Liver (tissue), 9 donors: Measurements from ENCODE around the gene XRRA1. TPM values are rescaled to one million over a fixed set of nuclear protein-coding genes. Genes with fewer than 3 reads are reported as not detected.

Source experiments
- DNase-seq: peaks from one replicate; pipeline ENCODE4 v3.0.0-alpha.2; 2017; ENCODE audit warnings: low spot score
- H3K27ac ChIP-seq, 2 donors: one replicate each; pipeline ENCODE4 v1.7.0; 2013; ENCODE audit warnings: inconsistent platforms in 2 of 2, low read length in 2 of 2, control low read depth in 1 of 2, low read depth in 1 of 2, mild to moderate bottlenecking in 1 of 2
- H3K27me3 ChIP-seq, 4 donors: one replicate each; pipeline versions ENCODE4 v1.6.1 to v1.7.0; 2013; ENCODE audit warnings: low read length in 3 of 4, inconsistent platforms in 1 of 4, mild to moderate bottlenecking in 1 of 4, moderate library complexity in 1 of 4; ENCODE audit not compliant: control insufficient read depth in 4 of 4, insufficient read depth in 4 of 4
- H3K36me3 ChIP-seq, 4 donors: one replicate each; pipeline versions ENCODE4 v1.6.1 to v1.7.0; 2013; ENCODE audit warnings: low read length in 3 of 4, mild to moderate bottlenecking in 3 of 4, low read depth in 1 of 4, moderate library complexity in 1 of 4; ENCODE audit not compliant: control insufficient read depth in 4 of 4, insufficient read depth in 3 of 4
- H3K4me1 ChIP-seq, 4 donors: one replicate each; pipeline versions ENCODE4 v1.6.1 to v1.7.0; 2013; ENCODE audit warnings: low read length in 3 of 4, mild to moderate bottlenecking in 3 of 4, moderate library complexity in 1 of 4; ENCODE audit not compliant: control insufficient read depth in 4 of 4, insufficient read depth in 4 of 4
- H3K4me3 ChIP-seq, 3 donors: one replicate each; pipeline versions ENCODE4 v1.6.1 to v1.7.0; 2013; ENCODE audit warnings: low read length in 3 of 3, control low read depth in 1 of 3, low read depth in 1 of 3, mild to moderate bottlenecking in 1 of 3
- H3K9ac ChIP-seq, 2 donors: one replicate each; pipeline ENCODE4 v1.7.0; 2013; ENCODE audit warnings: low read length in 2 of 2, mild to moderate bottlenecking in 2 of 2, moderate library complexity in 2 of 2, control low read depth in 1 of 2, low read depth in 1 of 2
- H3K9me3 ChIP-seq, 4 donors: one replicate each; pipeline versions ENCODE4 v1.6.1 to v1.7.0; 2013; ENCODE audit warnings: low read length in 3 of 4; ENCODE audit not compliant: control insufficient read depth in 4 of 4
- FOXA1 ChIP-seq: IDR thresholded peaks from 2 replicates; pipeline ENCODE4 v1.6.1; 2016; ENCODE audit warnings: antibody characterized with exemption
- FOXA2 ChIP-seq: IDR thresholded peaks from 2 replicates; pipeline ENCODE4 v1.6.1; 2016; ENCODE audit warnings: antibody characterized with exemption
- GABPA ChIP-seq, 2 donors: IDR thresholded peaks in 1 of 2; conservative IDR thresholded peaks in 1 of 2; 2 replicates each; pipeline ENCODE4 v1.6.1; 2016; ENCODE audit warnings: antibody characterized with exemption in 2 of 2, mild to moderate bottlenecking in 1 of 2, moderate library complexity in 1 of 2
- HNF4A ChIP-seq, 2 donors: conservative IDR thresholded peaks; 2 replicates each; pipeline ENCODE4 v1.6.1; 2016; ENCODE audit warnings: antibody characterized with exemption in 2 of 2, mild to moderate bottlenecking in 2 of 2
- HNF4G ChIP-seq: IDR thresholded peaks from 2 replicates; pipeline ENCODE4 v1.6.1; 2016; ENCODE audit warnings: antibody characterized with exemption
- JUND ChIP-seq, 2 donors: IDR thresholded peaks; 2 replicates each; pipeline ENCODE4 v1.6.1; 2016; ENCODE audit warnings: antibody characterized with exemption in 2 of 2
- RAD21 ChIP-seq, 2 donors: IDR thresholded peaks; 2 replicates each; pipeline ENCODE4 v1.6.1; 2016; ENCODE audit warnings: antibody characterized with exemption in 2 of 2, mild to moderate bottlenecking in 2 of 2
- SP1 ChIP-seq: IDR thresholded peaks from 2 replicates; pipeline ENCODE4 v1.6.1; 2018; ENCODE audit warnings: antibody characterized with exemption, mild to moderate bottlenecking
- YY1 ChIP-seq: IDR thresholded peaks from 2 replicates; pipeline ENCODE4 v1.6.1; 2016; ENCODE audit warnings: antibody characterized with exemption, mild to moderate bottlenecking
- WGBS: extraction: QIAGEN DNeasy Blood & Tissue Kit; methylation state at CpG from one replicate; pipeline ENCODE4 v1.1.7; 2013; 5-methylcytosine and 5-hydroxymethylcytosine counted together
- polyA plus RNA-seq, 2 donors: library from polyadenylated mRNA; stranded (reverse) in 1 of 2; unstranded in 1 of 2; fragments of 200-250 nt in 1 of 2; fragments of >200 nt in 1 of 2; fragmentation: Nextera tagmentation in 1 of 2; extraction: Ambion mirVana in 1 of 2; gene quantifications; one replicate each; pipeline versions ENCODE4 v1.2.1 to v1.2.3, GENCODE V29; 2013 to 2015
- total RNA-seq, 2 donors: library from RNA; depleted of rRNA; stranded (reverse); fragments of >200 nt; gene quantifications; one replicate each; pipeline ENCODE4 v1.2.3, GENCODE V29; 2014
- TF ChIP-seq, protein P1 (sequence below): IDR thresholded peaks from 2 replicates; pipeline ENCODE4 v1.6.1; 2016; ENCODE audit warnings: antibody characterized with exemption
- TF ChIP-seq, protein P2 (sequence below): fragments of 150-350 bp; IDR thresholded peaks from 2 replicates; pipeline ENCODE4 v1.5.1; 2017; ENCODE audit warnings: improper control_type of control experiment, low read depth, low read length; ENCODE audit not compliant: missing input control
- TF ChIP-seq, protein P3 (sequence below): IDR thresholded peaks from 2 replicates; pipeline ENCODE4 v1.6.1; 2016; ENCODE audit warnings: antibody characterized with exemption
- TF ChIP-seq, protein P4 (sequence below): IDR thresholded peaks from 2 replicates; pipeline ENCODE4 v1.6.1; 2016; ENCODE audit warnings: antibody characterized with exemption
- TF ChIP-seq, protein P5 (sequence below): IDR thresholded peaks from 2 replicates; pipeline ENCODE4 v1.6.1; 2016; ENCODE audit warnings: antibody characterized with exemption, mild to moderate bottlenecking
- donor health status: healthy.
- donor health status: healthy.
- donor health status: healthy.
- donor health status: healthy.
- donor health status: healthy.

XRRA1 gene
- total and polyA plus RNA-seq, 4 donors: 3.8 to 11.6 (median 5.6) TPM

DNA sequence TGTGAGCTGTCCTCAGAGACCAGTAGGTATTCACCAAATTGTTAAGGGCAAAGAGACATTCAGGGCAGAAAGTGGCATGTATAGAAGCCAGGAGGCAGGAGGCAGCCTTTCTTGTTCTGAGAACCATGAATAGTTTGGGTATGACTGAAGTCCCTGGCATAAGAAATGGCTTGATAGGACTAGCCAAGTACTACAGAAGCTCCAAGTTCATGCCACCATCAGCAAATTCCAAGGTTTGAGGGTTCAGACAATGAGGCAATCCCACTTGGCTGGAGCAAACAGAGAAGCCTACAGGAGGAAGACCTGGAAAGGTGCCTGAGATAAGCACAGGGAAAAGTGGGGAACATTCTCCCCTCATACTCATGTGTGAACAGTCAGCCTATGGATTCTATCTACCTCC, 25.8 kb downstream of the XRRA1 start:
- peaks cover under 1 to 20% (median 7%) of the 10 kb centered on the region in 4 donors for H3K36me3 ChIP-seq

DNA sequence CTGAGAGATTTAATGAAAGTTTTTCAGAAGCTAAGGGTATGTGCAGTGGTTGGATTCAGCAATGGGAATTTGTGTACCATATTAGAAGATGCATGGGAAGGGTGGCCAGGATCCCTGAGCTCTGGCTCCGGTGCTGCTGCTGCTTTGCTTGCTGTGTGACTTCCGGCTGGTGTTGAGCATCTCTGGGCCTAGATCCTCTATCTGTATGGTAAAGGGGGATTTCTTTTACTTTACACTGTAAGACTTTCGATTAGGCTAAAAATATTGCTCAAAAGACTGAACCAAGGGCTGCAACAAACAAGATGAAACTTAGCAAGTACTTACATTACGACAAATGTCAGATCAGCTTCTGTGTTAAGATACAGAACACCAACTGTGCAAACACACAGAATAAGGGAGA, 39.1 kb downstream of the XRRA1 start:
- DNase-seq: no peak
- 83% methylated on average over 4 of the region's 4 CpGs for WGBS
- no peak for TF ChIP-seq YY1
- TF ChIP-seq, protein P1, sequence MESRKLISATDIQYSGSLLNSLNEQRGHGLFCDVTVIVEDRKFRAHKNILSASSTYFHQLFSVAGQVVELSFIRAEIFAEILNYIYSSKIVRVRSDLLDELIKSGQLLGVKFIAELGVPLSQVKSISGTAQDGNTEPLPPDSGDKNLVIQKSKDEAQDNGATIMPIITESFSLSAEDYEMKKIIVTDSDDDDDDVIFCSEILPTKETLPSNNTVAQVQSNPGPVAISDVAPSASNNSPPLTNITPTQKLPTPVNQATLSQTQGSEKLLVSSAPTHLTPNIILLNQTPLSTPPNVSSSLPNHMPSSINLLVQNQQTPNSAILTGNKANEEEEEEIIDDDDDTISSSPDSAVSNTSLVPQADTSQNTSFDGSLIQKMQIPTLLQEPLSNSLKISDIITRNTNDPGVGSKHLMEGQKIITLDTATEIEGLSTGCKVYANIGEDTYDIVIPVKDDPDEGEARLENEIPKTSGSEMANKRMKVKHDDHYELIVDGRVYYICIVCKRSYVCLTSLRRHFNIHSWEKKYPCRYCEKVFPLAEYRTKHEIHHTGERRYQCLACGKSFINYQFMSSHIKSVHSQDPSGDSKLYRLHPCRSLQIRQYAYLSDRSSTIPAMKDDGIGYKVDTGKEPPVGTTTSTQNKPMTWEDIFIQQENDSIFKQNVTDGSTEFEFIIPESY: no peak
- TF ChIP-seq, protein P2, sequence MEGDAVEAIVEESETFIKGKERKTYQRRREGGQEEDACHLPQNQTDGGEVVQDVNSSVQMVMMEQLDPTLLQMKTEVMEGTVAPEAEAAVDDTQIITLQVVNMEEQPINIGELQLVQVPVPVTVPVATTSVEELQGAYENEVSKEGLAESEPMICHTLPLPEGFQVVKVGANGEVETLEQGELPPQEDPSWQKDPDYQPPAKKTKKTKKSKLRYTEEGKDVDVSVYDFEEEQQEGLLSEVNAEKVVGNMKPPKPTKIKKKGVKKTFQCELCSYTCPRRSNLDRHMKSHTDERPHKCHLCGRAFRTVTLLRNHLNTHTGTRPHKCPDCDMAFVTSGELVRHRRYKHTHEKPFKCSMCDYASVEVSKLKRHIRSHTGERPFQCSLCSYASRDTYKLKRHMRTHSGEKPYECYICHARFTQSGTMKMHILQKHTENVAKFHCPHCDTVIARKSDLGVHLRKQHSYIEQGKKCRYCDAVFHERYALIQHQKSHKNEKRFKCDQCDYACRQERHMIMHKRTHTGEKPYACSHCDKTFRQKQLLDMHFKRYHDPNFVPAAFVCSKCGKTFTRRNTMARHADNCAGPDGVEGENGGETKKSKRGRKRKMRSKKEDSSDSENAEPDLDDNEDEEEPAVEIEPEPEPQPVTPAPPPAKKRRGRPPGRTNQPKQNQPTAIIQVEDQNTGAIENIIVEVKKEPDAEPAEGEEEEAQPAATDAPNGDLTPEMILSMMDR: no peak
- peaks cover 3 to 16% (median 8%) of the 10 kb centered on the region in 4 donors for H3K36me3 ChIP-seq
- no peaks in the 10 kb centered on the region for H3K27me3 ChIP-seq
- no peak overlapping the region for H3K9ac ChIP-seq
- no peak overlapping the region for H3K4me3 ChIP-seq
- no peaks in the 10 kb centered on the region for H3K9me3 ChIP-seq
- H3K4me1 ChIP-seq: no peaks in the 10 kb centered on the region
- no peak overlapping the region for H3K27ac ChIP-seq

More for the DNA sequence above, 25.8 kb downstream of the XRRA1 start:
- Histone ChIP-seq H3K4me3 (no peak overlapping the region), H3K9ac (no peak overlapping the region), H3K27me3 (no peaks in the 10 kb centered on the region), H3K27ac (no peak overlapping the region), H3K9me3 (no peaks in the 10 kb centered on the region), H3K4me1 (no peaks in the 10 kb centered on the region)
- DNase-seq: no peak
- TF ChIP-seq, protein P3, sequence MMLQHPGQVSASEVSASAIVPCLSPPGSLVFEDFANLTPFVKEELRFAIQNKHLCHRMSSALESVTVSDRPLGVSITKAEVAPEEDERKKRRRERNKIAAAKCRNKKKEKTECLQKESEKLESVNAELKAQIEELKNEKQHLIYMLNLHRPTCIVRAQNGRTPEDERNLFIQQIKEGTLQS: no peak
- TF ChIP-seq FOXA1: no peak
- TF ChIP-seq, protein P4, sequence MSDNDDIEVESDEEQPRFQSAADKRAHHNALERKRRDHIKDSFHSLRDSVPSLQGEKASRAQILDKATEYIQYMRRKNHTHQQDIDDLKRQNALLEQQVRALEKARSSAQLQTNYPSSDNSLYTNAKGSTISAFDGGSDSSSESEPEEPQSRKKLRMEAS: no peak
- no peak for TF ChIP-seq JUND (IDR thresholded peaks at IDR 0.05)
- TF ChIP-seq SP1: no peak
- TF ChIP-seq RAD21 (IDR thresholded peaks at IDR 0.05): no peak
- TF ChIP-seq FOXA2: no peak
- TF ChIP-seq HNF4G: no peak
- TF ChIP-seq, protein P5, sequence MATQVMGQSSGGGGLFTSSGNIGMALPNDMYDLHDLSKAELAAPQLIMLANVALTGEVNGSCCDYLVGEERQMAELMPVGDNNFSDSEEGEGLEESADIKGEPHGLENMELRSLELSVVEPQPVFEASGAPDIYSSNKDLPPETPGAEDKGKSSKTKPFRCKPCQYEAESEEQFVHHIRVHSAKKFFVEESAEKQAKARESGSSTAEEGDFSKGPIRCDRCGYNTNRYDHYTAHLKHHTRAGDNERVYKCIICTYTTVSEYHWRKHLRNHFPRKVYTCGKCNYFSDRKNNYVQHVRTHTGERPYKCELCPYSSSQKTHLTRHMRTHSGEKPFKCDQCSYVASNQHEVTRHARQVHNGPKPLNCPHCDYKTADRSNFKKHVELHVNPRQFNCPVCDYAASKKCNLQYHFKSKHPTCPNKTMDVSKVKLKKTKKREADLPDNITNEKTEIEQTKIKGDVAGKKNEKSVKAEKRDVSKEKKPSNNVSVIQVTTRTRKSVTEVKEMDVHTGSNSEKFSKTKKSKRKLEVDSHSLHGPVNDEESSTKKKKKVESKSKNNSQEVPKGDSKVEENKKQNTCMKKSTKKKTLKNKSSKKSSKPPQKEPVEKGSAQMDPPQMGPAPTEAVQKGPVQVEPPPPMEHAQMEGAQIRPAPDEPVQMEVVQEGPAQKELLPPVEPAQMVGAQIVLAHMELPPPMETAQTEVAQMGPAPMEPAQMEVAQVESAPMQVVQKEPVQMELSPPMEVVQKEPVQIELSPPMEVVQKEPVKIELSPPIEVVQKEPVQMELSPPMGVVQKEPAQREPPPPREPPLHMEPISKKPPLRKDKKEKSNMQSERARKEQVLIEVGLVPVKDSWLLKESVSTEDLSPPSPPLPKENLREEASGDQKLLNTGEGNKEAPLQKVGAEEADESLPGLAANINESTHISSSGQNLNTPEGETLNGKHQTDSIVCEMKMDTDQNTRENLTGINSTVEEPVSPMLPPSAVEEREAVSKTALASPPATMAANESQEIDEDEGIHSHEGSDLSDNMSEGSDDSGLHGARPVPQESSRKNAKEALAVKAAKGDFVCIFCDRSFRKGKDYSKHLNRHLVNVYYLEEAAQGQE: no peak
- no peak for TF ChIP-seq GABPA (IDR thresholded peaks at IDR 0.05 in 1 of 2, conservative IDR thresholded peaks at IDR 0.05 in 1 of 2)
- TF ChIP-seq, protein P1: no peak
- no peak for TF ChIP-seq HNF4A (conservative IDR thresholded peaks at IDR 0.05)
